Tibial artery (tissue), 4 donors: ENCODE results near the gene SLFN13.
"Not testable (repeated sequence)": the region's sequence is repeated elsewhere in the genome, so short reads cannot be mapped to it uniquely, and the experiment has no call there.

ENCODE experiments used
- DNase-seq, 2 donors: peaks; one replicate each; pipeline ENCODE4 v3.0.0-alpha.2; 2019
- H3K27ac ChIP-seq, 2 donors: fragments of 200-600 bp; sonication (generic) in 1 of 2; 1 replicate in 1 of 2; 2 replicates in 1 of 2; pipeline ENCODE4 v1.5.1; 2018 to 2019; ENCODE audit warnings: mild to moderate bottlenecking in 1 of 2
- H3K27me3 ChIP-seq, 2 donors: fragments of 200-600 bp; sonication (generic) in 1 of 2; one replicate each; pipeline versions ENCODE4 v1.5.1 to v1.6.0; 2016 to 2019
- H3K36me3 ChIP-seq, 3 donors: fragments of 200-600 bp; sonication (generic) in 2 of 3; one replicate each; pipeline ENCODE4 v1.5.1; 2016 to 2019; ENCODE audit warnings: mild to moderate bottlenecking in 2 of 3
- H3K4me1 ChIP-seq, 4 donors: fragments of 200-600 bp; sonication (generic) in 2 of 4; 1 replicate in 3 of 4; 2 replicates in 1 of 4; pipeline ENCODE4 v1.5.1; 2016 to 2019
- H3K4me3 ChIP-seq, 2 donors: fragments of 200-600 bp; sonication (generic) in 1 of 2; 1 replicate in 1 of 2; 2 replicates in 1 of 2; pipeline ENCODE4 v1.5.1; 2018 to 2019; ENCODE audit warnings: mild to moderate bottlenecking in 2 of 2
- H3K9me3 ChIP-seq, 3 donors: fragments of 200-600 bp; sonication (generic) in 1 of 3; one replicate each; pipeline ENCODE4 v1.5.1; 2016 to 2019
- CTCF ChIP-seq, 2 experiments: fragments of 200-600 bp in 1 of 2; fragments of 450-650 bp in 1 of 2; IDR thresholded peaks; one replicate each; pipeline ENCODE4 v1.5.1; 2017 to 2019; ENCODE audit warnings: antibody characterized with exemption in 2 of 2, mild to moderate bottlenecking in 1 of 2, moderate library complexity in 1 of 2
- intact Hi-C: fragments of 100-400 bp; cut with DNase I; formaldehyde crosslinking; loops from one replicate; pipeline ENCODE4 v1.15.0; 2023; ENCODE audit warnings: low total_unique reads

The SLFN13 gene

GRCh38 chr17:35432176-35433074, 16.1 kb downstream of the SLFN13 start, which contains the start of gene SLFN12:
Gene SLFN12, minus strand, starts transcription at chr17:35432500. Its CDS starts 9,472 bp downstream, at chr17:35423028.
- peaks cover 0 to 24% (median 21%) of the 10 kb centered on the region in 4 donors for H3K4me1 ChIP-seq
- no peaks in the 10 kb centered on the region for H3K36me3 ChIP-seq
- peak within 1 kb of the TSS; percentile 73 to 76 for H3K27ac ChIP-seq
- DNase-seq = peak; percentile 56 to 70
- TF ChIP-seq CTCF (IDR thresholded peaks at IDR 0.05) = no peak
- H3K4me3 ChIP-seq = peak within 1 kb of the TSS; percentile 59 to 77
- no peaks in the 10 kb centered on the region for H3K9me3 ChIP-seq
- intact Hi-C loops = no loop called here
- H3K27me3 ChIP-seq = no peaks in the 10 kb centered on the region

DNA sequence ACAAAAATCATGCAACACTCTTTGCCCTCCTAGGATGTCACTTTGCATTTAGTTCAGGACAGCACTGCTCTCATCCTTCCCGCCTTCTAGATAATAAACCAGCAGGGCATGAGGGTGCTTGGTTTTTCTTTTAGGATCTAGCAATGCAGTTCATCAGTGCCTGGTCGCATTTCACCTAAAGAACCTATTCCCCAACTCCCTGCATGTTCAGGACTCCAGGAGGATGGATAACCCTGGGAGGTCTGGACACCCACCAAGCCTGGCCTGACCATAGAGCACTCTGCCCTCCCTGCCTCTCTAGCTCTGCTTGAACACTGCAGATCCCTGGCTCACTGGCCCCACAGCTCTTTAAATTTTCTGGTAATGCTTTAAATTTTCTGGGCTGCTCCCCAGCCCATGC, 18.9 kb downstream of the SLFN13 start:
- Histone ChIP-seq H3K27me3 (no peaks in the 10 kb centered on the region), H3K27ac (no peak overlapping the region), H3K4me1 (peaks cover 0 to 24% (median 21%) of the 10 kb centered on the region in 4 donors), H3K4me3 (no peak overlapping the region), H3K36me3 (no peaks in the 10 kb centered on the region), H3K9me3 (no peaks in the 10 kb centered on the region)
- no peak for TF ChIP-seq CTCF (IDR thresholded peaks at IDR 0.05)
- DNase-seq = no peak
- intact Hi-C loops = no loop called here

DNA sequence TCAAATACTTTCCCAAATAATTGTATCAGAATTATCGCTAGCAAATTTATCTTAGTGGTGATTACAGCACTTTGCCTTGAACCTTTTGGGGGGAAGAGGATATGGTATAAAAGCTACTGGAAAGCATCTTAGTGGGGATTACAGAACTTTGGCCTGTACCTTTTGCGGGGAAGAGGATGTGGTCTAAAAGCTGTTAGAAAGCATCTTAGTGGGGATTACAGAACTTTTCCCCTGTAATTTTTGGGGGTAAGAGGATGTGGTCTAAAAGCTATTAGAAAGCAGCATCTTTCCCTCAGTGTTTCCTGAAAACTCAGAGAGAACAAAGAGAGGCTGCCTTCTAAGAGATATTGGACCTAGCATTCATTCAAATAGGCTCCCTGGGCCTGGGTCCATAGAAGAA, 20.3 kb downstream of the SLFN13 start:
- Histone ChIP-seq H3K4me3 (no peak overlapping the region), H3K36me3 (no peaks in the 10 kb centered on the region), H3K4me1 (peaks cover 0 to 15% (median 12%) of the 10 kb centered on the region in 4 donors), H3K27me3 (no peaks in the 10 kb centered on the region), H3K9me3 (no peaks in the 10 kb centered on the region), H3K27ac (no peak overlapping the region)
- TF ChIP-seq CTCF (IDR thresholded peaks at IDR 0.05) = no peak
- no peak for DNase-seq
- intact Hi-C loops = no loop called here

DNA sequence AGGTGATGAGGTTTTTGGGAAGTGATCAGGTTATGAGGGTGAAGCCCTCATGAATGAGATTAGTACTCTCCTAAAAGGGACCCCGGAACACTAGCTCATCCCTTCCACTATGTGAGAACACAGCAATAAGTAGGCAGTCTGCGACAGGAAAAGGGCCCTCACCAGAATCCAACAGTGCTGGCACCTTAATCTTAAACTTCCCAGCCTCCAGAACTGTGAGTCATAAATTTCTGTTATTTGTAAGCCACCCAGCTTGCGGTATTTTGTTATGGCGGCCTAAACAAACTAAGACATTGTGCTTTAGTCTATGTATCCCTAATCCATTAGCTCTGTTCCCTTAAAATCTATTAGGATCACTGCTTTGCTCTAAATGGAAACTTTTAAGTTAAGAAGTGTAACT, 24.8 kb downstream of the SLFN13 start:
- H3K36me3 ChIP-seq = peaks cover 6 to 30% (median 8%) of the 10 kb centered on the region in 3 donors
- H3K4me1 ChIP-seq = no peaks in the 10 kb centered on the region
- no peak overlapping the region for H3K27ac ChIP-seq
- no peak for TF ChIP-seq CTCF (IDR thresholded peaks at IDR 0.05)
- no peak for DNase-seq
- no peaks in the 10 kb centered on the region for H3K9me3 ChIP-seq
- H3K27me3 ChIP-seq = no peaks in the 10 kb centered on the region
- no peak overlapping the region for H3K4me3 ChIP-seq
- intact Hi-C loops = no loop called here

DNA sequence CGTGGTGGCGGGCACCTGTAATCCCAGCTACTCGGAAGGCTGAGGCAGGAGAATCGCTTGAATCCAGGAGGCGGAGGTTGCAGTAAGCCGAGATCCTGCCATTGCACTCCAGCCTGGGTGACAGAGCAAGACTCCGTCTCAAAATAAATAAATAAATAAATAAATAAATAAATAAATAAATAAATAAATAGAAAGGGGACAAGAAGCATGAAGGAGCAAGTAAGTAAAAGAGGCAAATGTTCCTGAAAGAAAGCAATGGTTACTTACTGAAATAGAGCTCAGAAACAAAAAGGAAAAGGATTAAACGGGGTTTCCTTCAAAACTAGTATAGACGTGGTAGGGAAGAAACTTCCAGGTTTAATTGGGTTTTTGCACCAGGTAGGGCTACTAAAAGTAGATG, 27.5 kb downstream of the SLFN13 start:
- DNase-seq, H3K9me3 ChIP-seq, H3K27me3 ChIP-seq, H3K27ac ChIP-seq, H3K4me3 ChIP-seq, intact Hi-C loops, H3K4me1 ChIP-seq: not testable (repeated sequence)
- H3K36me3 ChIP-seq = peaks cover 7 to 38% (median 15%) of the 10 kb centered on the region in 3 donors

DNA sequence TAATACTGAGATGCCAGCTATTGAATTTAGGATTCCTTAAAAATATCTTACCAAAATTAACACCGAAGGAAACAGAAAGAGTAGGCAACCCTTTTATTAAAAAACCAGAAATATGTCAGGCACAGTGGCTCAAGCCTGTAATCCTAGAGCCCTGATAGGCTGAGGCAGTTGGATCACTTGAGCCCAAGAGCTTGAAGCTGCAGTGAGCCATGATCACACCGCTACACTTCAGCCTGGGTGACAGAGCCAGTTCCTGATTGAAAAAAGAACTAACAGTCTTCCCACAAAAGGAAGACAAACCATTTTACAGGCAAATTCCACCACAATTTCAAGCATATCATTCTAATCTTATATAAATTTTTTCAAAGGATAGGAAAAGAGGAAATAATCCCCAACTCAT, 31.9 kb downstream of the SLFN13 start:
- H3K4me3 ChIP-seq = no peak overlapping the region
- no peaks in the 10 kb centered on the region for H3K4me1 ChIP-seq
- no peak overlapping the region for H3K27ac ChIP-seq
- H3K36me3 ChIP-seq = peaks cover 32 to 49% (median 34%) of the 10 kb centered on the region in 3 donors
- H3K9me3 ChIP-seq = peaks cover 0 to 14% (median 8%) of the 10 kb centered on the region in 3 donors
- intact Hi-C loops = no loop called here
- no peak for DNase-seq
- H3K27me3 ChIP-seq = no peaks in the 10 kb centered on the region
- no peak for TF ChIP-seq CTCF (IDR thresholded peaks at IDR 0.05)

DNA sequence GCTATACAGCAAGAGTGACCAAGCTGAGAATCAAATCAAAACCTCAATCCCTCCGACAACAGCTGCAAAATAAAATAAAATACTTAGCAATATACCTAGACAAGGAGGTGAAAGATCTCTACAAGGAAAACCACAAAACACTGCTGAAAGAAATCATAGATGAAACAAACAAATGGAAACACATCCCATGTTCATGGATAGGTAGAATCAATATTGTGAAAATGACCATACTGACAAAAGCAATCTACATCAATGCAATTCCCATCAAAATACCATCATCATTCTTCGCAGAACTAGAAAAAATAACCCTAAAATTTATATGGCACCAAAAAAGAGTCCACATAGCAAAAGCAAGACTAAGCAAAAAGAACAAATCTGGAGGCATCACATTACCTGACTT, 33.9 kb downstream of the SLFN13 start:
- H3K4me1 ChIP-seq, H3K4me3 ChIP-seq, intact Hi-C loops, H3K27me3 ChIP-seq, H3K27ac ChIP-seq, DNase-seq: not testable (repeated sequence)
- H3K36me3 ChIP-seq = peaks cover 46 to 52% (median 48%) of the 10 kb centered on the region in 3 donors
- peaks cover 0 to 14% (median 8%) of the 10 kb centered on the region in 3 donors for H3K9me3 ChIP-seq
